Stimulated activated CD8-positive, alpha-beta memory T cell treated with anti-CD3 and anti-CD28 coated beads, Interleukin-15, amount 100 ng/mL, for 4 hours (primary cell): Measurements from ENCODE around the gene ATP5PD.

Source experiments
- DNase-seq, 2 donors: peaks; one replicate each; pipeline ENCODE4 v3.0.0-alpha.2; 2020; ENCODE audit warnings: low read depth in 2 of 2

ATP5PD gene

DNA sequence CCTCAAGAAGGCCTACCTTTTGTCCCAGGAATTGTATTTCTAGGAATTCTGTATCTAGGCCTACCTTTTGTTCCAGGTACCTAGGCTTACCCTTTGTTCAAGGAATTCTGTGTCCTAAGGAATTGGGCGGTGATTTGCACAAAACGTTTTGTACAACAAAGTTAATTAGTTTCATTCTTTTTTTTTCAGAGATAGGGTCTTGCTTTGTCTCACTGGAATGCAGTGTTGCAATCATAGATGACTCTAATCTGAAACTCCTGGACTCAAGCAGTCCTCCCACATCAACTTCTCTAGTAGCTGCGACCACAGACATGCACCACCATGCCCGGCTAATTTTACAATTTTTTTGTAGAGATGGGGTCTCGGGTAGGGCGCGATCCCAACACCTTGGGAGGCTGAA, 52.3 kb downstream of the ATP5PD start:
- no peak for DNase-seq

GRCh38 chr17:74992223-74992622, 54.5 kb downstream of the ATP5PD start:
- no peak for DNase-seq

DNA sequence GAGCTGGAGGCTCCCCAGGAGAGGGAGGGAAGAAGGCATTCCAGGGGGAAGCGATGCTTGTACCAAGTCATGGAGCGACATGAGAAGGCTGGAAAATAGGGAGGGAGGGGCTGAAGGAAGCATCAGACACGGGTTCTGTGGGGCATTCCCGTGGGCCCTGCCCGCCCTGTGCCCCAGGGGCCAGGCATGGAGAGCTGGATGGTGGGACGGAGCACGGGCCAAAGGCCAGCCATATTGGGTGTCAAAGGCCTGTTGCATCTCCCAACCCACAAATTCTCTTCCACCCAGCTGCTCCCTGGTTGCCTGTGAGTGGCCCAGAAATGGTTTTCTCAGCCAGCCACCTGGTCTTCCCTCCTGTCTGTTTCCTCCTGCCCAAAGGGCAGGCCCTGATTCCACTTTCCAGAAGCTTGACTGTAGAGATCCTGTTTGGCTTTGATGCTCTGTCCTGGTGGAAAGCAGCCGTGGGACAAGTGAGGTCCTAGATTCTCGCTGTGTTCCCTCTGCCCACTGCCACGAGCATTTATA, 56.1 kb downstream of the ATP5PD start:
- no peak for DNase-seq
